SK-N-SH treated with all-trans-retinoic acid at 6 μM for 48 hours (cell line): Measurements from ENCODE around the gene GDPD1.

ENCODE experiments used
- ARNTL ChIP-seq: fragments of 450-650 bp; formaldehyde crosslinking; IDR thresholded peaks from 2 replicates; pipeline ENCODE4 v1.5.0; 2020; ENCODE audit warnings: low read depth, mild to moderate bottlenecking, moderate library complexity, borderline replicate concordance
- BACH2 ChIP-seq: fragments of 250-450 bp; sonication (Bioruptor Pico); IDR thresholded peaks from 2 replicates; pipeline ENCODE4 v1.9.0; 2021; ENCODE audit warnings: mild to moderate bottlenecking, borderline replicate concordance
- ESRRG ChIP-seq: fragments of 250-450 bp; sonication (Bioruptor Pico); IDR thresholded peaks from 2 replicates; pipeline ENCODE4 v1.6.1; 2021; ENCODE audit warnings: mild to moderate bottlenecking
- ZFP3 ChIP-seq: fragments of 250-450 bp; sonication (Bioruptor Pico); IDR thresholded peaks from 2 replicates; pipeline ENCODE4 v1.5.0; 2020; ENCODE audit warnings: mild to moderate bottlenecking, moderate library complexity
- ZFP30 ChIP-seq: fragments of 450-650 bp; formaldehyde crosslinking; IDR thresholded peaks from 2 replicates; pipeline ENCODE4 v1.5.0; 2022; ENCODE audit warnings: mild to moderate bottlenecking, moderate library complexity
- ZNF70 ChIP-seq: fragments of 450-650 bp; formaldehyde crosslinking; IDR thresholded peaks from 2 replicates; pipeline ENCODE4 v1.5.0; 2020; ENCODE audit warnings: mild to moderate bottlenecking, moderate library complexity
- TF ChIP-seq, protein P1 (sequence below): fragments of 250-450 bp; sonication (Bioruptor Pico); IDR thresholded peaks from 2 replicates; pipeline ENCODE4 v1.8.0; 2020; ENCODE audit warnings: mild to moderate bottlenecking, moderate library complexity, borderline replicate concordance
- TF ChIP-seq, protein P2 (sequence below): fragments of 250-450 bp; sonication (Bioruptor Pico); IDR thresholded peaks from 2 replicates; pipeline ENCODE4 v1.5.1; 2020; ENCODE audit warnings: low read depth, mild to moderate bottlenecking, moderate library complexity

- TF ChIP-seq, protein P1, sequence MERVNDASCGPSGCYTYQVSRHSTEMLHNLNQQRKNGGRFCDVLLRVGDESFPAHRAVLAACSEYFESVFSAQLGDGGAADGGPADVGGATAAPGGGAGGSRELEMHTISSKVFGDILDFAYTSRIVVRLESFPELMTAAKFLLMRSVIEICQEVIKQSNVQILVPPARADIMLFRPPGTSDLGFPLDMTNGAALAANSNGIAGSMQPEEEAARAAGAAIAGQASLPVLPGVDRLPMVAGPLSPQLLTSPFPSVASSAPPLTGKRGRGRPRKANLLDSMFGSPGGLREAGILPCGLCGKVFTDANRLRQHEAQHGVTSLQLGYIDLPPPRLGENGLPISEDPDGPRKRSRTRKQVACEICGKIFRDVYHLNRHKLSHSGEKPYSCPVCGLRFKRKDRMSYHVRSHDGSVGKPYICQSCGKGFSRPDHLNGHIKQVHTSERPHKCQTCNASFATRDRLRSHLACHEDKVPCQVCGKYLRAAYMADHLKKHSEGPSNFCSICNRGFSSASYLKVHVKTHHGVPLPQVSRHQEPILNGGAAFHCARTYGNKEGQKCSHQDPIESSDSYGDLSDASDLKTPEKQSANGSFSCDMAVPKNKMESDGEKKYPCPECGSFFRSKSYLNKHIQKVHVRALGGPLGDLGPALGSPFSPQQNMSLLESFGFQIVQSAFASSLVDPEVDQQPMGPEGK, result no peak
- TF ChIP-seq ZNF70 (CRISPR knock-in tag) (no peak), ZFP30 (no peak), ESRRG (CRISPR knock-in tag) (no peak), ARNTL (no peak), ZFP3 (CRISPR knock-in tag) (no peak), BACH2 (CRISPR knock-in tag) (no peak)
- TF ChIP-seq, protein P2, sequence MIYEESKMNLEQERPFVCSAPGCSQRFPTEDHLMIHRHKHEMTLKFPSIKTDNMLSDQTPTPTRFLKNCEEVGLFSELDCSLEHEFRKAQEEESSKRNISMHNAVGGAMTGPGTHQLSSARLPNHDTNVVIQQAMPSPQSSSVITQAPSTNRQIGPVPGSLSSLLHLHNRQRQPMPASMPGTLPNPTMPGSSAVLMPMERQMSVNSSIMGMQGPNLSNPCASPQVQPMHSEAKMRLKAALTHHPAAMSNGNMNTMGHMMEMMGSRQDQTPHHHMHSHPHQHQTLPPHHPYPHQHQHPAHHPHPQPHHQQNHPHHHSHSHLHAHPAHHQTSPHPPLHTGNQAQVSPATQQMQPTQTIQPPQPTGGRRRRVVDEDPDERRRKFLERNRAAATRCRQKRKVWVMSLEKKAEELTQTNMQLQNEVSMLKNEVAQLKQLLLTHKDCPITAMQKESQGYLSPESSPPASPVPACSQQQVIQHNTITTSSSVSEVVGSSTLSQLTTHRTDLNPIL (CRISPR knock-in tag), result no peak
Measured at GRCh38 chr17:59299400-59300092, 79.2 kb downstream of the GDPD1 start.
